ENCODE results near the gene FOXP2. TPM values are rescaled to one million over a fixed set of nuclear protein-coding genes. Genes with fewer than 3 reads are reported as not detected.

Gene FOXP2
- total RNA-seq, 1 donor from 2014 or later: not detected

DNA sequence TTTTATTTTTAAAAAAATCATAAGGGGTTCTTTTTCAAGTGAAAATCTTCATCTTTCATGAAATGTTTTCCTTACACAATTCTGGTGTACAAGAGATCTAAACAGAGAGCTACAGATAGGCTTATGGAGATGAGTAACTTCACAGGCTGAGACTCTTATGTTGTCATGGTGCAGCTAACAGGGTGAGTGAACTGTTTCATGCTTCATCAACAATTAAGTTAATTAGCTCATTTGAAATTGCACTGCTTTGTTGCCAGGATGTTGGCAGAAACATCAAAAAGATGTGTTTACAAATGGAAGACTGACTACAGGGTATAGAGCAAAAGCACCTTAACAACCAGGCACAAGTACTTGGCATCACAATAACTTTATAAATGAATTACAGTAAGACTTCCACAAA lies 230.8 kb downstream of the FOXP2 start:
- no peak for DNase-seq
- Mint-ChIP-seq H3K4me3 (no peak overlapping the region), H3K9me3 (no peaks in the 10 kb centered on the region), H3K27me3 (no peaks in the 10 kb centered on the region), H3K27ac (no peak overlapping the region), H3K36me3 (ENCODE audit: low read depth) (no peaks in the 10 kb centered on the region), H3K4me1 (no peaks in the 10 kb centered on the region)
- intact Hi-C loops (cut with micrococcal nuclease): no loop called here
- ATAC-seq (ENCODE audit: low read depth): no peak
- CTCF ChIA-PET: no interaction called here
- POLR2A ChIA-PET: no interaction called here
- TF ChIP-seq, protein P1, sequence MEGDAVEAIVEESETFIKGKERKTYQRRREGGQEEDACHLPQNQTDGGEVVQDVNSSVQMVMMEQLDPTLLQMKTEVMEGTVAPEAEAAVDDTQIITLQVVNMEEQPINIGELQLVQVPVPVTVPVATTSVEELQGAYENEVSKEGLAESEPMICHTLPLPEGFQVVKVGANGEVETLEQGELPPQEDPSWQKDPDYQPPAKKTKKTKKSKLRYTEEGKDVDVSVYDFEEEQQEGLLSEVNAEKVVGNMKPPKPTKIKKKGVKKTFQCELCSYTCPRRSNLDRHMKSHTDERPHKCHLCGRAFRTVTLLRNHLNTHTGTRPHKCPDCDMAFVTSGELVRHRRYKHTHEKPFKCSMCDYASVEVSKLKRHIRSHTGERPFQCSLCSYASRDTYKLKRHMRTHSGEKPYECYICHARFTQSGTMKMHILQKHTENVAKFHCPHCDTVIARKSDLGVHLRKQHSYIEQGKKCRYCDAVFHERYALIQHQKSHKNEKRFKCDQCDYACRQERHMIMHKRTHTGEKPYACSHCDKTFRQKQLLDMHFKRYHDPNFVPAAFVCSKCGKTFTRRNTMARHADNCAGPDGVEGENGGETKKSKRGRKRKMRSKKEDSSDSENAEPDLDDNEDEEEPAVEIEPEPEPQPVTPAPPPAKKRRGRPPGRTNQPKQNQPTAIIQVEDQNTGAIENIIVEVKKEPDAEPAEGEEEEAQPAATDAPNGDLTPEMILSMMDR (IDR thresholded peaks at IDR 0.05): no peak

DNA sequence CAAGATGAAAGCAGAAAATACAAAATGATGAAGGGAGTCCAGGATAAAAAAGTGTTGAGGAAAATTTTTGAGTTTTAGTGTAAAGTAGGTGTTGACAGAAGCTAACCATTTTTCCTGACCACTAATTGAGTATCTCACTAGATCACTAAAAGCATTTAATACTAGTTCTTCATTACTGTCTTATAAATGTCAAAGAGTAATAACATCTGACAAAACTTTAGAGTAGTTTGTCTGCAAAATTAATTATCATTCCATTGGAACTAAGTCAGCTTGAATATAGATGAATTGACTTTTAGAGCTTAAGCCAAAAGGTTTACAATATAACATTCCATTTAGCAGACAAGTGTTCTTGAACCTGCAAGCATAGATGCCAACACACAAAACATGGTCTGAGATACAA lies 232.9 kb downstream of the FOXP2 start:
- intact Hi-C loops (cut with micrococcal nuclease): no loop called here
- Mint-ChIP-seq H3K36me3 (ENCODE audit: low read depth) (no peaks in the 10 kb centered on the region), H3K27me3 (no peaks in the 10 kb centered on the region), H3K9me3 (no peaks in the 10 kb centered on the region), H3K4me1 (no peaks in the 10 kb centered on the region), H3K4me3 (no peak overlapping the region), H3K27ac (no peak overlapping the region)
- DNase-seq: no peak
- TF ChIP-seq, protein P1 (IDR thresholded peaks at IDR 0.05): no peak
- no peak for ATAC-seq (ENCODE audit: low read depth)
- POLR2A ChIA-PET: no interaction called here
- CTCF ChIA-PET: no interaction called here

DNA sequence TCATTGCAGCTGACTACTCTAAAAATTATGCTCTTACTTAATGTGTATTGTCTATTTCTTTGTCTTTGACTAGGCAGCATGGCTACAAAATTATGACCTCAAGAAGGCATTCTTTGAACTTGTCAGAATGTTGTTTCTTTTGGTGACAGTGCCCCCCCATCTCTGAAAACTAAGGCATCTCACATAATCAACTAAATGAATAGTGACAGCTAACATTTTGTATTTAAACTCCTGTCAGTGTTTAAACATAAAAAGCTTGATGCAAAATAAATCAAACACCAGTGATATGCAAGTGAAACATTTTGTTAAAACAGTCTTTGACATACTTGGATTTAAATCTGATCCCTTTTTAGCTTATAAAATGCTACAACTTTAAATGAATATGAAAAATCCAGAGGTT lies 233.5 kb downstream of the FOXP2 start:
- DNase-seq: no peak
- Mint-ChIP-seq H3K4me3 (no peak overlapping the region), H3K27ac (no peak overlapping the region), H3K36me3 (ENCODE audit: low read depth) (no peaks in the 10 kb centered on the region), H3K9me3 (no peaks in the 10 kb centered on the region), H3K4me1 (no peaks in the 10 kb centered on the region), H3K27me3 (no peaks in the 10 kb centered on the region)
- intact Hi-C loops (cut with micrococcal nuclease): no loop called here
- ChIA-PET CTCF (no interaction called here), POLR2A (no interaction called here)
- ATAC-seq (ENCODE audit: low read depth): no peak
- TF ChIP-seq, protein P1 (IDR thresholded peaks at IDR 0.05): no peak

DNA sequence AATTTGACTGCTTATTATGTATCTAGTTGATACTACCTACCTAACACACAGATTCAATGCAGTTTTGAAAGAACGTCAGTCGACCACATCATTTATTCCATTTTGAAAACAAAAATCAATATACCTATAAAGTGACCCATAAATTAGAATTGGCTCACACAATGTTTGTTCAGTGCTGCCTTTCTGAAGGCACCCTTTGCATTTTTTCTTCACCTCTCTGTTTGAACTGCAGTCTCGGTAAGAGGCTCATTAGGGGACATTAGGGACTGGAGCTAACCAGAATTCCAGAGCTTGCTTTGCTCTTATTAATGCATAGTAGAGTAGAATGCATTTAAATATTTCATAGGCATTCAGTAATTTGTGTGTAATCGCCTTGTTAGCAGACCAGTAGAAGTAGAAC lies 234.1 kb downstream of the FOXP2 start:
- ChIA-PET POLR2A (no interaction called here), CTCF (no interaction called here)
- DNase-seq (no peak), ATAC-seq (ENCODE audit: low read depth) (no peak)
- TF ChIP-seq, protein P1 (IDR thresholded peaks at IDR 0.05): no peak
- no peaks in the 10 kb centered on the region for H3K4me1 Mint-ChIP-seq
- no peaks in the 10 kb centered on the region for H3K36me3 Mint-ChIP-seq (ENCODE audit: low read depth)
- H3K27me3 Mint-ChIP-seq: no peaks in the 10 kb centered on the region
- H3K9me3 Mint-ChIP-seq: no peaks in the 10 kb centered on the region
- no peak overlapping the region for H3K4me3 Mint-ChIP-seq
- no peak overlapping the region for H3K27ac Mint-ChIP-seq
- intact Hi-C loops (cut with micrococcal nuclease): no loop called here

DNA sequence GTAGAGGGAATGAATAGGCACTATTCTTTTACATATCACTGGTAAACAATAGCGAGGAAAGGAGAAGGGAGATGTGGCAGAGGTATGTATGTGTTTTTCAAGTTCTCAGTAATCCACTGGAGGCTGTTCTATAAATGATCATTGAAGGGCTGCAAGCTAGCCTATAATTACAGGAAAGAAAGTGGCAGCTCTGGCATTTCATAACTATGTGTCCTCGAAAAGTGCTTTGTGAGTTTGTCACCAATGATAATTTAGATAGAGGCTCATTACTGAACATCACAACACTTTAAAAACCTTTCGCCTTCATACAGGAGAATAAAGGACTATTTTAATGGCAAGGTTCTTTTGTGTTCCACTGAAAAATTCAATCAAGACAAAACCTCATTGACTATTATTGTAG lies 235.1 kb downstream of the FOXP2 start:
- POLR2A ChIA-PET: no interaction called here
- H3K27ac Mint-ChIP-seq: no peak overlapping the region
- DNase-seq (no peak), ATAC-seq (ENCODE audit: low read depth) (no peak)
- no peaks in the 10 kb centered on the region for H3K27me3 Mint-ChIP-seq
- CTCF ChIA-PET: no interaction called here
- H3K36me3 Mint-ChIP-seq (ENCODE audit: low read depth): no peaks in the 10 kb centered on the region
- no peaks in the 10 kb centered on the region for H3K9me3 Mint-ChIP-seq
- H3K4me3 Mint-ChIP-seq: no peak overlapping the region
- intact Hi-C loops (cut with micrococcal nuclease): no loop called here
- H3K4me1 Mint-ChIP-seq: no peaks in the 10 kb centered on the region
- TF ChIP-seq, protein P1 (IDR thresholded peaks at IDR 0.05): no peak

All from activated B cell treated with CpG ODN at 0.5 μM for 24 hours (primary cell).